ENCODE data around the gene FCER1G. TPM values are rescaled to one million over a fixed set of nuclear protein-coding genes. Genes with fewer than 3 reads are reported as not detected.

Gene FCER1G
- total RNA-seq, 2 donors from 2014 or later = 27.0 to 42.0 TPM

DNA sequence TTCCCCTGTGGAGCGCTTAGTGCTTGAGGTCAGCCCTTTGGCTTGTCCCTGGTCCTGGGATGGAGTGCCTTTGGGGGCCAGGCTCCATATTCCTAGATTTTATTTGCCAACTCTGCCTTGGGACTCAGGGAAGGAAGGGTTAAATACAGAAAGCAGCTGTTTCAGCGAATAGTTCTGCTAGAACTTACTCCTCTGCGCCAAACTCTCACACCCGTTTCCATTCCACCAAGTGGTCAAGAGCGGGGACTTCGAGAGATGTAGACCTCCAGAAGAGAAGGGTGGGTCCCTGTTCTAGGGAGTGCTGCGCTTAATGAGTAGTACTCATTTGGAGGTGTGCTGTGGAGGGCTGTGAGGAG, 10.1 kb downstream of the FCER1G start:
- intact Hi-C loops (cut with DNase I) = no loop called here

GRCh38 chr1:161225534-161226319, 10.6 kb downstream of the FCER1G start, which contains the start of gene TOMM40L:
TSS of gene TOMM40L (plus strand) at chr1:161226060. CDS start at chr1:161226490, 430 bp downstream.
- H3K36me3 ChIP-seq (replicated peaks in 1 of 2; ENCODE audit: insufficient read depth in 1 of 2, low read depth in 2 of 2) = no peaks in the 10 kb centered on the region
- WGBS, 2 donors = 10 to 15% methylated on average over 16 of the region's 16 CpGs
- H3K27ac ChIP-seq = peak within 1 kb of the TSS in 1 of 4 donors; percentile 21
- H3K9me3 ChIP-seq = no peaks in the 10 kb centered on the region
- intact Hi-C loops (cut with DNase I) = no loop called here
- ATAC-seq (peak; percentile 95), DNase-seq (peak; percentile 87 to 95 (median 89))
- TF ChIP-seq, protein P1, sequence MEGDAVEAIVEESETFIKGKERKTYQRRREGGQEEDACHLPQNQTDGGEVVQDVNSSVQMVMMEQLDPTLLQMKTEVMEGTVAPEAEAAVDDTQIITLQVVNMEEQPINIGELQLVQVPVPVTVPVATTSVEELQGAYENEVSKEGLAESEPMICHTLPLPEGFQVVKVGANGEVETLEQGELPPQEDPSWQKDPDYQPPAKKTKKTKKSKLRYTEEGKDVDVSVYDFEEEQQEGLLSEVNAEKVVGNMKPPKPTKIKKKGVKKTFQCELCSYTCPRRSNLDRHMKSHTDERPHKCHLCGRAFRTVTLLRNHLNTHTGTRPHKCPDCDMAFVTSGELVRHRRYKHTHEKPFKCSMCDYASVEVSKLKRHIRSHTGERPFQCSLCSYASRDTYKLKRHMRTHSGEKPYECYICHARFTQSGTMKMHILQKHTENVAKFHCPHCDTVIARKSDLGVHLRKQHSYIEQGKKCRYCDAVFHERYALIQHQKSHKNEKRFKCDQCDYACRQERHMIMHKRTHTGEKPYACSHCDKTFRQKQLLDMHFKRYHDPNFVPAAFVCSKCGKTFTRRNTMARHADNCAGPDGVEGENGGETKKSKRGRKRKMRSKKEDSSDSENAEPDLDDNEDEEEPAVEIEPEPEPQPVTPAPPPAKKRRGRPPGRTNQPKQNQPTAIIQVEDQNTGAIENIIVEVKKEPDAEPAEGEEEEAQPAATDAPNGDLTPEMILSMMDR (IDR thresholded peaks at IDR 0.05) = peak in 4 of 7 experiments; percentile 34 to 41 (median 37)
- peak in 2 of 3 donors; percentile 21 to 24 for TF ChIP-seq POLR2A (IDR thresholded peaks at IDR 0.05)
- H3K27me3 ChIP-seq = no peaks in the 10 kb centered on the region
- H3K4me3 ChIP-seq = peak within 1 kb of the TSS; percentile 43 to 68
- peaks cover 32% of the 10 kb centered on the region for H3K4me1 ChIP-seq

More for the DNA sequence above, 10.1 kb downstream of the FCER1G start:
- peaks cover 32% of the 10 kb centered on the region for H3K4me1 ChIP-seq
- no peak for ATAC-seq
- peak overlapping the region in 1 of 4 donors; percentile 21 for H3K27ac ChIP-seq
- no peaks in the 10 kb centered on the region for H3K9me3 ChIP-seq
- no peak for DNase-seq
- H3K4me3 ChIP-seq = no peak overlapping the region
- TF ChIP-seq, protein P1 (IDR thresholded peaks at IDR 0.05) = no peak
- no peak for TF ChIP-seq POLR2A (IDR thresholded peaks at IDR 0.05)
- WGBS, 2 donors = 65 to 72% methylated on average over 7 of the region's 7 CpGs
- H3K36me3 ChIP-seq (replicated peaks in 1 of 2; ENCODE audit: insufficient read depth in 1 of 2, low read depth in 2 of 2) = no peaks in the 10 kb centered on the region
- no peaks in the 10 kb centered on the region for H3K27me3 ChIP-seq

DNA sequence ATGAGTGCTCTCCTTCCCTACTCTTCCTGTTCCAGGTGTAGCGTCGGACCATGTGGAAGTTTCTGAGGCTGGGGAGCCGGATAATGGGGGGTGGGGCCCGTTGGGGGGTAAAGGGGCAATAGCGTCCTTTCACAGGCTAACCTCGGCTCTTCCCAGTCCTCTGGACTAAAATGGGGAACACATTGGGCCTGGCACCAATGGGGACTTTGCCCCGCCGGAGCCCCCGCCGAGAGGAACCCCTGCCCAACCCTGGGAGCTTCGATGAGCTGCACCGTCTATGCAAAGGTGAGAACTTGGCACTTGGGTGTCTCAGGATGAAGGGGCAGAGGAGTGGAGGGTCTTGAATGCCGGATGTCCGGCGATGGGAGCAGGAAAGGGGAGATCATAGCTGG, 11.2 kb downstream of the FCER1G start:
- Histone ChIP-seq H3K36me3 (replicated peaks in 1 of 2; ENCODE audit: insufficient read depth in 1 of 2, low read depth in 2 of 2) (no peaks in the 10 kb centered on the region), H3K9me3 (no peaks in the 10 kb centered on the region), H3K4me3 (peak overlapping the region; percentile 43 to 68), H3K27ac (no peak overlapping the region), H3K27me3 (no peaks in the 10 kb centered on the region), H3K4me1 (peaks cover 32% of the 10 kb centered on the region)
- ATAC-seq (no peak), DNase-seq (no peak)
- WGBS, 2 donors = 9 to 24% methylated on average over 14 to 15 of the region's 15 CpGs
- intact Hi-C loops (cut with DNase I) = no loop called here
- no peak for TF ChIP-seq POLR2A (IDR thresholded peaks at IDR 0.05)
- TF ChIP-seq, protein P1 (IDR thresholded peaks at IDR 0.05) = no peak

DNA sequence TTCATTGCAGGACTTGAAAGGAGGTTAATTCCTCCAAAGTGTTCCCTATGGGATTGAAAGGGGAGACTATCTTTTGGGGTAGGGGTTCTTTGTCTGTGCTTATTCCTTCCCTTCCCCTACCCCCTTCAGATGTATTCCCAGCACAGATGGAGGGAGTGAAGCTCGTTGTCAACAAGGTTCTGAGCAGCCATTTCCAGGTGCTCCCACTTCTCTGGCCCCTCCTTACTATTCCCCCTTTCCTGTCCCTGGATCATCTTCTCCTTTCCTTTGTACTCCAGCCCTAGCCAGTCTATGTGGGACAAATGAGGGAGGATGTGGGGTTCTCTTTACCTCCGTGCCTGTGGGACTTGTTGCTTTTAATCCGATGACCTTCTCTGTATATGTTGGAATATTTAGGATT, 11.7 kb downstream of the FCER1G start:
- no peak overlapping the region for H3K27ac ChIP-seq
- intact Hi-C loops (cut with DNase I) = no loop called here
- no peaks in the 10 kb centered on the region for H3K9me3 ChIP-seq
- no peak for ATAC-seq
- no peak for DNase-seq
- WGBS, 2 donors = 60 to 70% methylated on average over 3 of the region's 3 CpGs
- H3K4me1 ChIP-seq = peaks cover 32% of the 10 kb centered on the region
- H3K27me3 ChIP-seq = no peaks in the 10 kb centered on the region
- TF ChIP-seq, protein P1 (IDR thresholded peaks at IDR 0.05) = no peak
- no peak for TF ChIP-seq POLR2A (IDR thresholded peaks at IDR 0.05)
- no peaks in the 10 kb centered on the region for H3K36me3 ChIP-seq (replicated peaks in 1 of 2; ENCODE audit: insufficient read depth in 1 of 2, low read depth in 2 of 2)
- no peak overlapping the region for H3K4me3 ChIP-seq

Data from body of pancreas (tissue), 4 donors.